Adipocyte (in vitro differentiated cells): ENCODE data around the gene SRL.
"Not testable (repeated sequence)": the region's sequence is repeated elsewhere in the genome, so short reads cannot be mapped to it uniquely, and the experiment has no call there.

ENCODE experiments used
- DNase-seq: peaks from one replicate; pipeline ENCODE4 v3.0.0-alpha.2; 2015; ENCODE audit warnings: low read depth
- H3K27me3 ChIP-seq: replicated peaks from 2 replicates; pipeline ENCODE4 v1.7.0; 2013; ENCODE audit warnings: mild to moderate bottlenecking, low read length, moderate library complexity; ENCODE audit not compliant: control insufficient read depth, insufficient read depth
- H3K36me3 ChIP-seq: 2 replicates; pipeline ENCODE4 v1.7.0; 2013; ENCODE audit warnings: low read length, mild to moderate bottlenecking, moderate library complexity; ENCODE audit not compliant: control insufficient read depth, insufficient read depth, severe bottlenecking
- H3K4me1 ChIP-seq: 2 replicates; pipeline ENCODE4 v1.7.0; 2013; ENCODE audit warnings: mild to moderate bottlenecking, low read length, moderate library complexity; ENCODE audit not compliant: control insufficient read depth, insufficient read depth
- H3K4me3 ChIP-seq: 2 replicates; pipeline ENCODE4 v1.7.0; 2013; ENCODE audit warnings: mild to moderate bottlenecking, low read length, moderate library complexity
- H3K9ac ChIP-seq: 2 replicates; pipeline ENCODE4 v1.7.0; 2013; ENCODE audit warnings: mild to moderate bottlenecking, low read length, moderate library complexity
- H3K9me3 ChIP-seq: 2 replicates; pipeline ENCODE4 v1.7.0; 2013; ENCODE audit warnings: mild to moderate bottlenecking, low read length, moderate library complexity; ENCODE audit not compliant: control insufficient read depth

Gene SRL

GRCh38 chr16:4257646-4258556 lies 16.0 kb upstream of the SRL start:
- no peaks in the 10 kb centered on the region for H3K9me3 ChIP-seq
- no peaks in the 10 kb centered on the region for H3K4me1 ChIP-seq
- no peaks in the 10 kb centered on the region for H3K27me3 ChIP-seq
- H3K36me3 ChIP-seq: peaks cover 10% of the 10 kb centered on the region
- H3K9ac ChIP-seq: peak overlapping the region; percentile 10
- no peak for DNase-seq
- H3K4me3 ChIP-seq: no peak overlapping the region

GRCh38 chr16:4253394-4254150 lies 11.7 kb upstream of the SRL start:
- peak; percentile 100 for DNase-seq
- Histone ChIP-seq H3K36me3 (peaks cover 3% of the 10 kb centered on the region), H3K4me3 (peak overlapping the region; percentile 88)

GRCh38 chr16:4253012-4253393 lies 11.1 kb upstream of the SRL start:
- not testable (repeated sequence) for H3K36me3 ChIP-seq, H3K27me3 ChIP-seq, DNase-seq, H3K4me1 ChIP-seq, H3K9me3 ChIP-seq
- H3K4me3 ChIP-seq: peak overlapping the region; percentile 88
- peak overlapping the region; percentile 91 for H3K9ac ChIP-seq

More at GRCh38 chr16:4253394-4254150, 11.7 kb upstream of the SRL start:
- Histone ChIP-seq H3K9ac (peak overlapping the region; percentile 91), H3K27me3 (no peaks in the 10 kb centered on the region), H3K9me3 (no peaks in the 10 kb centered on the region), H3K4me1 (no peaks in the 10 kb centered on the region)

- H3K27me3 ChIP-seq: no peaks in the 10 kb centered on the region
- H3K9ac ChIP-seq: no peak overlapping the region
- no peak for DNase-seq
- H3K4me1 ChIP-seq: no peaks in the 10 kb centered on the region
- no peaks in the 10 kb centered on the region for H3K9me3 ChIP-seq
- no peak overlapping the region for H3K4me3 ChIP-seq
- no peaks in the 10 kb centered on the region for H3K36me3 ChIP-seq
Measured at GRCh38 chr16:4249530-4250308, 7.8 kb upstream of the SRL start.

GRCh38 chr16:4247460-4247784 lies 5.5 kb upstream of the SRL start:
- H3K4me3 ChIP-seq: no peak overlapping the region
- H3K36me3 ChIP-seq: no peaks in the 10 kb centered on the region
- H3K4me1 ChIP-seq: no peaks in the 10 kb centered on the region
- H3K9ac ChIP-seq: no peak overlapping the region
- H3K27me3 ChIP-seq: peaks cover 11% of the 10 kb centered on the region
- H3K9me3 ChIP-seq: no peaks in the 10 kb centered on the region
- no peak for DNase-seq

GRCh38 chr16:4246777-4247459 lies 5.0 kb upstream of the SRL start:
- no peaks in the 10 kb centered on the region for H3K4me1 ChIP-seq

GRCh38 chr16:4245077-4245791 lies 3.4 kb upstream of the SRL start:
- Histone ChIP-seq H3K9ac (no peak overlapping the region), H3K36me3 (no peaks in the 10 kb centered on the region), H3K9me3 (no peaks in the 10 kb centered on the region), H3K4me1 (no peaks in the 10 kb centered on the region), H3K4me3 (no peak overlapping the region), H3K27me3 (peaks cover 25% of the 10 kb centered on the region)
- DNase-seq: no peak

More at GRCh38 chr16:4246777-4247459, 5.0 kb upstream of the SRL start:
- Histone ChIP-seq H3K9me3 (no peaks in the 10 kb centered on the region), H3K9ac (no peak overlapping the region), H3K4me3 (no peak overlapping the region), H3K36me3 (no peaks in the 10 kb centered on the region), H3K27me3 (peaks cover 14% of the 10 kb centered on the region)
- DNase-seq: no peak

GRCh38 chr16:4244254-4245076 lies 2.6 kb upstream of the SRL start:
- DNase-seq: no peak
- H3K36me3 ChIP-seq: no peaks in the 10 kb centered on the region
- H3K4me1 ChIP-seq: no peaks in the 10 kb centered on the region
- no peaks in the 10 kb centered on the region for H3K9me3 ChIP-seq
- no peak overlapping the region for H3K4me3 ChIP-seq
- no peak overlapping the region for H3K9ac ChIP-seq
- H3K27me3 ChIP-seq: peaks cover 32% of the 10 kb centered on the region

- Histone ChIP-seq H3K36me3 (no peaks in the 10 kb centered on the region), H3K4me3 (no peak overlapping the region), H3K9ac (no peak overlapping the region)
Measured at GRCh38 chr16:4241258-4241927, 487 bp downstream of the SRL start.

More at GRCh38 chr16:4241258-4241927, 487 bp downstream of the SRL start:
- H3K27me3 ChIP-seq: peaks cover 38% of the 10 kb centered on the region
- DNase-seq: no peak
- no peaks in the 10 kb centered on the region for H3K9me3 ChIP-seq
- H3K4me1 ChIP-seq: no peaks in the 10 kb centered on the region
